Inflammatory macrophage (primary cell): ENCODE measurements around the gene ART4.

Source experiments
- DNase-seq, 2 donors: peaks; one replicate each; pipeline ENCODE4 v3.0.0-alpha.2; 2020 to 2022

Gene ART4

DNA sequence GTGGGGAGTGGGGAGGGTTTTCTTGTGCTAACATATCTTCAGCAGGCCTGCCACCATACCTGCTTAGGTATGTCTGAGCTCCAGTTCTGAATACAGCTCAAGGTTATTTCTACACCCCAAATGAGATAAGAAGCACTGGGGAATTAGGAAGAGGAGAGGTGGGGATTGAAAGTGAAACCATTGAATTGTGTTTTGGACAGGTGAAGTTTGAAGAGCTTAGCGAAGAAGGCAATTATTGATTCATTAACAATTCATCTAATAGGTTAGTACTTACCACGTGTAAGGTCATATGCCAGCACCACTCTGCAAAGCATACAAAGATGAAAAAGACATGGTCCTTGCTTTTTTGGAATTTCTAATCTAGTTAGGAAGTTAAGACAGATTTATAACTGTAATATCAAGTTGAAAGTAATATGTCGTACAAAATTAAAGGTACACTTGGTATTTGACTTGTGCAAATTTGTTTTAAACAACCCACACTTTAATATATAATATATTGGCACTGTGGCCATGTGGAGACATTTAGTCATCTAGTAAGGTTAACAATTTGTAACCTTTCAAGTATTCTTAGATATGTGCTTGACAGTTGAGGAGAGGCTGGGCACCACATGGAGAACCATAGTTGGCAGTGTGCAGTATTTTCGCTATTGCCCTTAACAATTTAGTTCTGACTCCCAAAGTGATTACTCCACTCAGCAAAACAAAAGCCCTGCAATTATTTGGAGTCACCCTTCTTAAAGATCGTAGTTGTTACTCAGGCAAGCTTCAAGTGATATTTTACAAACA, 33.0 kb downstream of the ART4 start:
- DNase-seq: no peak

DNA sequence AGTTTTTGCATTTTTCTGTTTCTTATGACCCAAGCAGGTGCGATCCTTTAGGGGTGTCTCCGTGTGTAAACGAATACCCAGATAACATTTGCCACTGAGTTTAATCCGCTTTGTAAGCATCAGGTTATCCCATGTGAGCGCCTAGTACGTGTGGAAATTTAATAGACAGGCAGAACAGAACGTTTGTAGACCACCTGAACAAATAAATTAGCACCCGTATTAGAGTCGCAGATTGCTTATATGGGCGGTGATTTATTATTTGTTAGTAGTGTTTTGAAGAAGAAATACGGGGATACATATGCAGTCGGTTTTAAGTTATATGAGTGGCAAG, 39.5 kb downstream of the ART4 start:
- DNase-seq: no peak

DNA sequence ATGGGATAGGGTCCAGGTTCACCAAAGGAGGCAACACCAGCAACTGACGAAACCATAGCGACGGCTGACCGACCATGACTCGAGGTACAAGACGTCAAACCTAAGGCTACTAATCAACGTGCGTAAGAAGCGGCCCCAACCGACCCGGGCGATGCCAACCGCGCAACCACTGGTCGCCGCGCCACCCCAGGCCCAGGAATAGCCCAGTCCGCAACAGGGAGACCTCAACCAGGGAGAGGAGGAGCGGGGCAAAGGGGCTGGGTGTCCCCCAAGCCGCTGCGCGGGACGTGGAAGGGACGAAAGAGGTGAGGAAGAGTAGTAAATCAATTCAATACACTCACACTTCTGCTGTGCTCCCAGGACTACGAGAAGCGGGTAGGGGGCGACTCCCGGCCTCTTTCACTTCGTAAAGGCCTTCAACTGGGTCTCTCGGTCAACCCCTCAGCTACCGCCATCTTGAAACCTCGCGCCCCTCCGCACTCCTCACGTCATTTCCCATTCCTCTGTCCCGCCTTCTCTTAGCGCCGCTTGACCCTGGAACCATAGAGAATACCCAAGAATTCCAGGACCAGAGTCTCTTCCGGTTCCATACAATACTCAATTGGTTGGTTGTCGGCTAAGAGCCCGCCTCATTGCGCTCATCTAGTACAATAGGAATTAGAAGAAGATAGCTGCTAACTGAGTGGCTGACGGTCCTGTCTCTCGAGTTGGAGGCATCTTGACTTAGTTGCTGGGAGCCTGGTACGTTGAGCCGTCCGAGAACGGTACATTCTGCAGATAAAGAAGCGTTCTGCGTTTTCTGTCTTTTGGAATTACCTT, 40.1 kb downstream of the ART4 start, which contains the start of the genes C12orf60 and WBP11:
Gene C12orf60 (plus strand): TSS at position 660 of the 819 bp plus-strand sequence. CDS start 19,266 bp downstream, outside the sequence.
Gene WBP11 (minus strand): TSS at position 468 of the 819 bp plus-strand sequence. CDS start 2,095 bp downstream, outside the sequence.
- DNase-seq: peak; percentile 98 to 99

DNA sequence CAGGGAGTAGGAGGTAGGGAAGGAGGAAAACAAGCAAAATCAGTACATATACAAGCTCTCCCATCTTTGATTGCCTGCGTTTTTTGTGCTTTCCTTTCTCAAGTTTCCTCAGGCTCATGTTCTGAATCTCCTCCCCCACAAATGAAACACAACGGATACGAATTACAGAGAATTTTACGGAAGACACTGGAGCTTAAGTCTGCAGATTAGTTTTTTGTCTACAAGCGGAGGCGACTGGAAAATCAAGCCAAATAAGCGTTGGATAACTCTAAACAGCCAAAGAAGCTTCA, 40.7 kb downstream of the ART4 start:
- DNase-seq: no peak

DNA sequence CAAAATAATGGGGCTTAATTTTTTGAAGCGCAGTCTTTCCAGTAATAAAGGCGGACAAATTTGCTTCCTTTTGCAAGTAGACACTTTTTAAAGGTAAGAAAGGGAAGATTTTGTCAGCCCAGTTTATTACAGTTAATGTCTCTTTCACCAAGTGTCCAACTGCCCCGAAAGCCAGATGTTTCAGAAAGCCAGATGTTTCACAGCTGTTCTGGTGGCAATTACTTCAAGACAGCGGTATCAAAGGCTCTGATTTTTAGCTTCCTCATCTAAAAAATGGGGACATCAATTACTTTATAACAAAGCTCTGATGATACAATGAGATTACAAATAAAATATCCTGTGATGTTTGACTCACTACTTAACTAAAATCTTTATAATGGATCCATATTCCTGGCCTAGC, 41.1 kb downstream of the ART4 start:
- no peak for DNase-seq

DNA sequence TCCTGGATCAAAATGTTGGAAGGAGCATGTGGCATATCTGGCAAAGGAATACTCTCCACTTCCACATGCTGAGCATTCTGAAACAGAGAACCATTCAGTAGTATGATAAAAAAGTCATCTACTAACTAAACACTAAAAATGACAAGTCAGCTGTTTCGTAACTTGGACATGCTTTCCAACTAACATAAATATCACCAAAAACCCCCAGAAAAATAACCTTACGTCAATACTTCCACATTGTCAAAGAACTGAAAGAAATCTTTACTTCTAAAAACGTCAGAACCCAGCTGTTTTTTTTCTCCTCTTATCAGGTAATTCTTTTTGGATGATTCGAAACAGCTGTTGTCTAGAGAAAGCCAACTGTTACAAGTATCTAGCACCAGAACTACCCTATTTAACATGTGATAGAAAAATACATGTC, 48.3 kb downstream of the ART4 start:
- no peak for DNase-seq

DNA sequence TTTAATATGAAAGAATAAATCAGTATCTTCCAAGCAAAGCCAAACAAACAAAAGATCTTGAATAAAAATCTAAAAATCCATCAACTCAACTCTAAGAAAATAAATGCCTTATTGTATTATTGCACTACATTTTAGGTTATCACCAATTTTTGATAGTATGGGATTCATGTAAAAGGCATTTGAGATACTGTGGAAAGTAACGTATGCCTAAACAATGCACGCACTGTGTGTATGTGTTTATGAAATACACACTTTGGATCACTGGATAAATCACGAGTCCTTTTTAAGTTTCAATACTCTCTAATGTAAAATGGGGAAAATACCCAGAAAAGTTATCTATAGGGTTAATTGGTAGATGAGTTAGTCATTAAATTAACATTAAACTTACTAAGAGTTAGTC, 57.8 kb downstream of the ART4 start:
- DNase-seq: no peak

DNA sequence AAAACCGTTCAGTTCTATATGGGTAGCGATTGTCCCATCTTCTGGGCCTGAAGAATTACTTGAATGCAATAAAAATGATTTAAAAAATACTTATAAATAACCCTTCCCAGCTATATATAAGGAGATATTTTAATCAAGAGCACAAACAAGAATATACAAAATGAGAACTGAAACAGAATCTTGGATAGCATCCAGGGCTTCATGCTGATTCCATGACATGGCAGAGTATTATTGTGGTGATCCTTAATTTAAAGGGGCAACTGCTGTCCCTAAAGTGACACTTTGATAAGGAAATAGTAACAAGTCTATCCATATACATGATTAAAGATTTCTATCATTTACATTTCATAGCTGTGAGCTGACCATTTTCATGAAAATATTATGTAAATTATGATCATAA, 58.9 kb downstream of the ART4 start:
- DNase-seq: no peak

DNA sequence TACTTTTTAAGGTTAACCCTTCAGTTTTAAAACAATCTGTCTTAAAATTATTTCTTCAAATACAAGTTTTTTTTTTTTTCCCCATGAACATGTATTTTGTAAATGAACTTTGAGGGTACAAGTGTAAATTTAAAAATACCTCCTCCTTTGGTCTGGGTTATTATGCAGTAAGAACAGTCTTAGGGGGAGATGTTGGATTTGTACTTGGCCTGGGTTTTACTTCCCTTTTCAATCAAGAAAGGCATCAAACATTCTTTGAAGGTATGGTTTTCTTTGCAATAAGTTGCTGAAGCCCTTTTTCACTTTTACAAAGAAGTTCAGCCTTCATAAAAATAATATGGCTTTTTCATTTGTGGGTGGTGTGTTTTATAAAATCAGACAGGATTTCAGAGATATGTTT, 60.6 kb downstream of the ART4 start:
- DNase-seq: no peak

DNA sequence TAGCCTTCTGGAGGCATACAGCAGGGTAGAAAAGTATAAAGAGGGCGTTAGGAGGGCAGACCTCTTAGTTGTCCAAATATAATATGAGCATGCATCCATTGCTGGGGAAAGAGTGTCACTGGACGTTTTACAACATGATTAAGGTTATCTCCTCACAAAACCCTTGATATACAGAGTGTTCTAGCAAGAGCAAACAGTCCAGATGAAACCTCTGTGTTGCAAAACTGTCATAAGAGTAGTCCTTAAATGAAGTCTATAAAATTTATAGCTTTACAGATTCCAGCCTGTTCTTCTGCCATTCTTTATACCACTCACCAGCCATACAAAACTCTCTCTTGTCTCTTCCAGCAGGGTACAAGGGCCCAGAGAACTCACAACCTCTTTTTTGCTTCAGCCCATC, 61.8 kb downstream of the ART4 start:
- DNase-seq: no peak

DNA sequence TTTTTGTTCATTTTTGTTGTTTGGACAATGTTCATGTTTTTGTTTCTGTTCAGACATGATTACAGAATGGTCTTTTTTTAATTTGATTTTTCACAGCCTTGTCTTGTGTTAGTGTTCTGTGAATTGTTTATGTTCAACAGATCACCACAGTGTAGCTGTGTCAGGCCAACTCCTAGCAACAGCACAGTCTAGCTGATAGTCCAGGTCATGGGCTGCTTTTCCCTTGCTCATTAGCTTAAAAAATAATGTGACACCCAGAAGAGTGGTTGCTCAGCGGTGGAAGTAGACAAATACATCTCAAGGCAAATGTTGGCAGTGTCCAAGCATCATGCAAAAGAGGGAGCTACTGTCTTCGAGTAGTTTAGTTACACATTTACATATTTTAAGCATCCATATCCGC, 62.5 kb downstream of the ART4 start:
- DNase-seq: no peak

DNA sequence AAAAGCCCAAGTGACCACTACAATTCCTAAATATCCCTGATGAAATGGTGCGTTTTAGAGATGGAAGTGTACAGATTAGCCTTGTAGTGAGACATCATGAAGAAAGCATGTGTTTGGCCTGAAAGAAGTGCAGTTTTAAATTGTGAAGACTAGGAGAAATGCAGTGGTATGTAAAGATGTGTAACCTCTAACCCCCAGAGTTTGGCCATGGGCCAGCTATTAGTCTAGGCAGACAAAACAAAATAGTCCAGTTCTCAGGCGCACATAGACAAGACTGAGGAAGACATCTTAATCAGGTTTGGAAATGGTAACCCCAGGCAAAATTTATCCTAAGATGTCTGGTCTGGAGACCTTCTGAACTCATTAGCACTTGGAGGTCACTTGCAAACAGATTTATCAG, 63.5 kb downstream of the ART4 start:
- no peak for DNase-seq

DNA sequence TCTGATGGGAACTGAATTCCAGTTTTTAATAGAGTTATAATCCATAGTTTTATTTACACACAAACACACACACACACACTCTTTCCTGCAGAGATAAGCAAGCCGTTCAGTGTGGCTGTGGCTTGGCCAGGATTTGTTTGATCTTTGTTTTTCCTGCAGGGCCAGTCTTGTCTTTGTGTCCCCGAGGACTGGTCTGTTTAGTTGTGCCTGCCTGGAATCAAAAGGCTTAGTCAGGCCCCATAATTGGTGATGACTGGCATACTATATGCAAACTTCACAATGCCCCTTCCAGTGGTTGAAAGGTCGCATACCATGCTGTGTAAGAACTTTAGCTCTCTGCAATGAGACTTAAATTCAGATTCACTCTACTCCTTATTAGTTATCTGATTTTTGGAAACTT, 66.1 kb downstream of the ART4 start:
- DNase-seq: no peak

DNA sequence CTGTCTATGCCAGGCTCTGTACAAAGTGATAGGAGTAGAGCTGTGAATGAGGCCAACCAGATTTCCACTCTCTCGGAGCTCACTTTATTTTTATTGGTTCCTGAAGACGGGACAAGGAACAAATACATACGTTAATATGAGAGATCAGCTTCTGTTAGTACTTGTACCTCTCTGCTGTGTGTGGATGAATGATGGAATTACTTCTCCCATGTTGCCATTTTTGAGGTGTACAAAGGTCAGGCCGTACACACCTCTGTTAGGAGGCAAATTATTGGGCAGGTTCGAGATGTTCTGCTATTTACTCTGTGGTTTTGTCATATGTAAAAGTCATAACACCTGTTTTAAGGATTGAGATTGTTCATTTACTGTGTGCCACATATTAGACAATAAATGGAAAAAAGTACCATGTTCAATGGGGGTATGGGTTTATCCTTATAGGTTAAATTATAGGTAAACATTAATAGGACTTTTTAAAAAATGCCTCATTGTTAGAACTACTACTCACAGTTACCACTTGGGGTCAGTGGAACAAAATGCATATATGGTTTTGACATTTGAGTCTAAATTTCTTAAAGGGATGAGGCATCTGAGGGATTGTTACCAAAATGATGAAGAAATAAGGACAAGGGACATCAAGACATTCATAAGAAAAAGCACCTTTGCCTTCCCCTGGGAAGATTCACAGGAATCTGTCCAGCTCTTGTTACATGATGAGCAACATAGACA, 66.9 kb downstream of the ART4 start:
- DNase-seq: no peak

DNA sequence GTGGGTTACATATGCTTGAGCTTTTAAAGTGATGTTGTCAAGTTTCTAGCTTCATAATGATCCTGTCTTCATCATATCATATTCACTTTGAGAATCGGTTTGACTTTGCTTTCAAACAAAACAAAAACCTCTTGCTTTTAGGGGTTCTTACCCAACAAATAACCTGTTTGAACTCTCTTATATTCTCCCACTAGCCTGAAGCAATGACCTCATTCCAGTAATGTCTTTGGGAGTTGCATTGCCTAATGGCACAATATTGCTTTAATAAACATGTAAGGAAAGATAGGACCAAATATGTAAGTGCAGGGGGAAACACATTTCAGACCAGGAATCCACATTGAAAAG, 67.7 kb downstream of the ART4 start:
- DNase-seq: peak in 1 of 2 donors; percentile 22
